ENCODE measurements around the gene KRT6A.

KRT6A gene

GRCh38 chr12:52518574-52519386 is 25.7 kb upstream of the KRT6A start:
- TF ChIP-seq CTCF (conservative IDR thresholded peaks at IDR 0.05; ENCODE audit: low read length) = no peak
- TF ChIP-seq EZH2phosphoT487 (IDR thresholded peaks at IDR 0.05; ENCODE audit: borderline replicate concordance) = no peak
- Histone ChIP-seq H3K27me3 (ENCODE audit: insufficient read depth, low read length, poor library complexity, severe bottlenecking) (no peaks in the 10 kb centered on the region), H3K4me3 (ENCODE audit: low read length, poor library complexity, severe bottlenecking) (no peak overlapping the region)

GRCh38 chr12:52517888-52518287 is 24.8 kb upstream of the KRT6A start:
- no peak for TF ChIP-seq EZH2phosphoT487 (IDR thresholded peaks at IDR 0.05; ENCODE audit: borderline replicate concordance)
- TF ChIP-seq CTCF (conservative IDR thresholded peaks at IDR 0.05; ENCODE audit: low read length) = no peak
- H3K79me2 ChIP-seq (ENCODE audit: insufficient read depth, low read length) = no peaks in the 10 kb centered on the region
- H3K9me2 ChIP-seq (replicated peaks; ENCODE audit: low read depth, low read length) = no peaks in the 10 kb centered on the region
- no peak overlapping the region for H3K4me2 ChIP-seq (ENCODE audit: low read depth, low read length, poor library complexity, severe bottlenecking)
- H3K9ac ChIP-seq (ENCODE audit: low read depth, low read length, poor library complexity, severe bottlenecking) = no peak overlapping the region
- no peaks in the 10 kb centered on the region for H3K9me3 ChIP-seq (ENCODE audit: insufficient read depth, low read depth, low read length)
- H4K20me1 ChIP-seq (ENCODE audit: insufficient read depth, low read length, poor library complexity, severe bottlenecking) = no peaks in the 10 kb centered on the region
- H3K27me3 ChIP-seq (ENCODE audit: insufficient read depth, low read length, poor library complexity, severe bottlenecking) = no peaks in the 10 kb centered on the region
- H3F3A ChIP-seq (ENCODE audit: low read depth) = no peaks in the 10 kb centered on the region
- H2AFZ ChIP-seq (ENCODE audit: low read length) = no peak overlapping the region
- no peaks in the 10 kb centered on the region for H3K36me3 ChIP-seq (ENCODE audit: insufficient read depth, low read length)
- no peak overlapping the region for H3K4me3 ChIP-seq (ENCODE audit: low read length, poor library complexity, severe bottlenecking)
- no peaks in the 10 kb centered on the region for H3K4me1 ChIP-seq (ENCODE audit: insufficient read depth, low read length, poor library complexity, severe bottlenecking)

More at GRCh38 chr12:52518574-52519386, 25.7 kb upstream of the KRT6A start:
- Histone ChIP-seq H2AFZ (ENCODE audit: low read length) (no peak overlapping the region), H3F3A (ENCODE audit: low read depth) (no peaks in the 10 kb centered on the region), H4K20me1 (ENCODE audit: insufficient read depth, low read length, poor library complexity, severe bottlenecking) (no peaks in the 10 kb centered on the region), H3K79me2 (ENCODE audit: insufficient read depth, low read length) (no peaks in the 10 kb centered on the region), H3K4me2 (ENCODE audit: low read depth, low read length, poor library complexity, severe bottlenecking) (no peak overlapping the region), H3K36me3 (ENCODE audit: insufficient read depth, low read length) (no peaks in the 10 kb centered on the region), H3K4me1 (ENCODE audit: insufficient read depth, low read length, poor library complexity, severe bottlenecking) (no peaks in the 10 kb centered on the region), H3K9me2 (replicated peaks; ENCODE audit: low read depth, low read length) (no peaks in the 10 kb centered on the region), H3K9ac (ENCODE audit: low read depth, low read length, poor library complexity, severe bottlenecking) (no peak overlapping the region), H3K9me3 (ENCODE audit: insufficient read depth, low read depth, low read length) (no peaks in the 10 kb centered on the region)

GRCh38 chr12:52517005-52517835 is 24.2 kb upstream of the KRT6A start:
- no peaks in the 10 kb centered on the region for H3F3A ChIP-seq (ENCODE audit: low read depth)
- no peak overlapping the region for H3K4me3 ChIP-seq (ENCODE audit: low read length, poor library complexity, severe bottlenecking)
- H3K4me1 ChIP-seq (ENCODE audit: insufficient read depth, low read length, poor library complexity, severe bottlenecking) = no peaks in the 10 kb centered on the region
- H2AFZ ChIP-seq (ENCODE audit: low read length) = no peak overlapping the region
- H3K36me3 ChIP-seq (ENCODE audit: insufficient read depth, low read length) = no peaks in the 10 kb centered on the region
- no peaks in the 10 kb centered on the region for H3K9me3 ChIP-seq (ENCODE audit: insufficient read depth, low read depth, low read length)
- H4K20me1 ChIP-seq (ENCODE audit: insufficient read depth, low read length, poor library complexity, severe bottlenecking) = no peaks in the 10 kb centered on the region
- no peaks in the 10 kb centered on the region for H3K9me2 ChIP-seq (replicated peaks; ENCODE audit: low read depth, low read length)
- no peak overlapping the region for H3K4me2 ChIP-seq (ENCODE audit: low read depth, low read length, poor library complexity, severe bottlenecking)
- no peak for TF ChIP-seq EZH2phosphoT487 (IDR thresholded peaks at IDR 0.05; ENCODE audit: borderline replicate concordance)
- no peak for TF ChIP-seq CTCF (conservative IDR thresholded peaks at IDR 0.05; ENCODE audit: low read length)
- no peaks in the 10 kb centered on the region for H3K27me3 ChIP-seq (ENCODE audit: insufficient read depth, low read length, poor library complexity, severe bottlenecking)
- H3K79me2 ChIP-seq (ENCODE audit: insufficient read depth, low read length) = no peaks in the 10 kb centered on the region
- no peak overlapping the region for H3K9ac ChIP-seq (ENCODE audit: low read depth, low read length, poor library complexity, severe bottlenecking)
